Immature natural killer cell (primary cell): ENCODE results near the gene FXYD6. TPM values are rescaled to one million over a fixed set of nuclear protein-coding genes. Genes with fewer than 3 reads are reported as not detected.

Source experiments
- DNase-seq, 3 donors: peaks; one replicate each; pipeline ENCODE4 v3.0.0; 2022; ENCODE audit warnings: mixed read lengths in 1 of 3
- H3K27ac Mint-ChIP-seq, 6 donors: one replicate each; pipeline ENCODE4 v1.8.0; 2020; ENCODE audit warnings: mixed read lengths in 6 of 6, mild to moderate bottlenecking in 5 of 6, inconsistent platforms in 4 of 6, moderate library complexity in 3 of 6
- H3K27me3 Mint-ChIP-seq, 3 donors: one replicate each; pipeline ENCODE4 v1.8.0; 2020 to 2021; ENCODE audit warnings: low read depth in 3 of 3, mild to moderate bottlenecking in 3 of 3, mixed read lengths in 3 of 3, moderate library complexity in 3 of 3, inconsistent platforms in 1 of 3
- H3K36me3 Mint-ChIP-seq, 3 donors: one replicate each; pipeline ENCODE4 v1.8.0; 2020; ENCODE audit warnings: mixed read lengths in 3 of 3, inconsistent platforms in 2 of 3, mild to moderate bottlenecking in 2 of 3
- H3K4me1 Mint-ChIP-seq, 2 donors: one replicate each; pipeline ENCODE4 v1.8.0; 2020; ENCODE audit warnings: inconsistent platforms in 2 of 2, mild to moderate bottlenecking in 2 of 2, mixed read lengths in 2 of 2, moderate library complexity in 1 of 2
- H3K4me3 Mint-ChIP-seq, 5 donors: one replicate each; pipeline ENCODE4 v1.8.0; 2020; ENCODE audit warnings: mild to moderate bottlenecking in 5 of 5, mixed read lengths in 5 of 5, inconsistent platforms in 3 of 5, moderate library complexity in 3 of 5
- H3K9me3 Mint-ChIP-seq, 6 donors: one replicate each; pipeline ENCODE4 v1.8.0; 2020; ENCODE audit warnings: mild to moderate bottlenecking in 6 of 6, mixed read lengths in 6 of 6, inconsistent platforms in 4 of 6, moderate library complexity in 3 of 6
- polyA plus RNA-seq, 3 donors: library from polyadenylated mRNA; unstranded; fragments of 300-500 nt; fragmentation: Illumina TruSeq; gene quantifications; one replicate each; pipeline ENCODE4 v1.2.3, GENCODE V29; 2021

The FXYD6 gene
- polyA plus RNA-seq, 3 donors from 2014 or later, result not detected

- Mint-ChIP-seq H3K4me1 (no peaks in the 10 kb centered on the region), H3K36me3 (no peaks in the 10 kb centered on the region), H3K27me3 (peaks cover 6 to 11% (median 9%) of the 10 kb centered on the region in 3 donors), H3K9me3 (no peaks in the 10 kb centered on the region), H3K27ac (no peak overlapping the region), H3K4me3 (no peak overlapping the region)
- DNase-seq, result peak; percentile 61 to 63 (median 62)
Measured at GRCh38 chr11:117807482-117808327, 68.8 kb downstream of the FXYD6 start.

DNA sequence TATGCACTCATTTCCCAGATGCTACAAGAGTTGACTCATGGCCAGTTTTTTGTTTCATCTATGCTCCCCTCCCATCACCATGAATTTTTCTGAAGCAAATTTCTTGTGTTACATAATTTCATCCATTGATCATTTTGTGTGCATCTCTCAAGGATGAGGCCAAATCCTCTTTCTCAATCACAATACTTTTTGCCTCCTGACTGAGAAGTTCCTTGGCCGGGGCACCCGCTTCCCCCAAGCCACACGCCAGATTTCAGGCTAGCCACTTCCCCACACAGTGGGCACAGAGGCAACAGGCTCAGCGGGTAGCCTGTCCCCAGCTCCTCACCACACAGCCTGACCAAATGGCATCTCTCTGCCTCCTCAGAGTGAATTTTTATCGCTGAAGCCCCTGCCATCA, 69.6 kb downstream of the FXYD6 start:
- peaks cover 6 to 13% (median 9%) of the 10 kb centered on the region in 3 donors for H3K27me3 Mint-ChIP-seq
- no peak overlapping the region for H3K4me3 Mint-ChIP-seq
- DNase-seq, result no peak
- H3K36me3 Mint-ChIP-seq, result no peaks in the 10 kb centered on the region
- H3K9me3 Mint-ChIP-seq, result no peaks in the 10 kb centered on the region
- H3K4me1 Mint-ChIP-seq, result no peaks in the 10 kb centered on the region
- no peak overlapping the region for H3K27ac Mint-ChIP-seq

DNA sequence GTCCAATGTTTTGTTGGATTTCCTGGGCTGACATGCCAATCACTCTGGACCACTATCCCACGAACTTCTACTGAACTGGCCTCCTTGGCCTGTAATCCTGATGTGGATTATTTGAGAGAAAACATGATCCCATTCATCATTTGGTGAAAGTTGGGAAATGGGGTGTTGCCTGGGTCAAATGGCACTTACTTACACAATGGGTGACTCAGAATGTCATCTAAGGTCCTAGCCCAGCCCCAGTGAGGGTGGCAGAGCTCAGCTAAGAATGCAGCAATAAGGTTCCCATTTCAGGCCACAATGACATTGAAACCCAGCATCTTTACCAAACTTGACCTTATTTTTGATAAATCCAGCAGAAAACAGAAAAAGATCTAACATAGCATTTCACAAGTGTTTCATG, 71.4 kb downstream of the FXYD6 start:
- Mint-ChIP-seq H3K36me3 (no peaks in the 10 kb centered on the region), H3K4me3 (no peak overlapping the region), H3K27ac (no peak overlapping the region), H3K27me3 (peaks cover 2 to 9% (median 5%) of the 10 kb centered on the region in 3 donors), H3K9me3 (no peaks in the 10 kb centered on the region), H3K4me1 (no peaks in the 10 kb centered on the region)
- no peak for DNase-seq

GRCh38 chr11:117803896-117804295, 72.6 kb downstream of the FXYD6 start:
- H3K27ac Mint-ChIP-seq, result no peak overlapping the region

DNA sequence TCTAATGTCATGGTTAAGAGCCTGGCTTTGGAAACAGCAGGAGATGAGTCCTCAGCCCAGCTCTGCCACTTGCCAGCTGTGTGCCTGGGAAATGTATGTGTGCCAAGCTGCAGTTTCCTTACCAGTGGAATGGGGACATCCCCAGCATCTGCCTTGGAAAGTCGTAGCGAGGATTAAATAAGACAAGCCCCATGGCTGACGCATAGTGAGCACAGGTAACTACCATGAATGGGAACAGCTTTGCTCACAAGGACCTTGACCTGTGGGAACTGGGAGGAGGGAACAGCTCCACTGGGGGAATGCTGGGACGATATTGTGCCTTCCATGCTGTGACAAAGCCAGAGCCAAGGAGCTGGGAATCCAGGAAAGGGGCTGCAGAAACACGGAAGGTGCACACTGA, 76.8 kb downstream of the FXYD6 start:
- H3K27me3 Mint-ChIP-seq, result peaks cover 8 to 16% (median 8%) of the 10 kb centered on the region in 3 donors
- DNase-seq, result no peak
- H3K9me3 Mint-ChIP-seq, result no peaks in the 10 kb centered on the region
- H3K4me1 Mint-ChIP-seq, result peaks cover 0 to 6% of the 10 kb centered on the region in 2 donors
- H3K27ac Mint-ChIP-seq, result no peak overlapping the region
- H3K36me3 Mint-ChIP-seq, result no peaks in the 10 kb centered on the region
- no peak overlapping the region for H3K4me3 Mint-ChIP-seq

More at GRCh38 chr11:117803896-117804295, 72.6 kb downstream of the FXYD6 start:
- DNase-seq, result no peak
- Mint-ChIP-seq H3K4me3 (no peak overlapping the region), H3K36me3 (no peaks in the 10 kb centered on the region), H3K4me1 (no peaks in the 10 kb centered on the region), H3K9me3 (no peaks in the 10 kb centered on the region), H3K27me3 (peaks cover 4 to 10% (median 5%) of the 10 kb centered on the region in 3 donors)

DNA sequence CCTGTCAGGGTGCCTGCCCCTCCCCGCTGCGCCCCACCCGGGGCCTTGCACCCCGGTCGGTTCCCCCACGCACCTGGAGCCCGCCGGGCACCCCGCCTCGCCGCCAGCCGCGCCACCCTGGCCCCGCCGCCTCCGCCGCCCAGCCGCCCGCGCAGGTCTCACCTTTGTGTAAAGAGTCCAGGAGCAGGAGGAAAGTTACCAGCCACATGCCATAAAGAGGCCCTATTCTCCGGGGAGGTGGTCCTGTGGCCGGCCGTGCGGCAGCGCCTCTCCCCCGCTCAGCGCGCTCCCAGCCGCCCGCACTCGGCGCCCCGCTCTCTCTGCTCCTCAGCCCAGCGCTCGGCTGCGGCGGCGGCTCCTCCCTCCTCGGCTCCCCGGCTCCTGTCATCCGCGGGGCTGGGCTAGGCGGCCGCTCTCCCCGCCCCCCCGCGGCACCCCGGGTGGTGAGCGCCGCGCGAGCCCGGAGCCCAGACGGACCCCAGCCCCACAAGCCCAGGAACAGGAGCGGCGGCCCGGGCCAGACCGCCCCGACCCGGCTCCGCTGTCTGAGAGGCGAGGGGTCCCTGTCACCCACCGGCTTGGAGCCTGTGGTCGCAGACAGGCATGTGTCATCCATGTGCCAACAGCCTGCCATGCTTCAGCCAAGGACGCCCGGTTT, 79.5 kb downstream of the FXYD6 start, which contains the start of gene DSCAML1:
Gene DSCAML1, minus strand, starts transcription at position 345 of the 658 bp plus-strand sequence. Its CDS starts 137 bp downstream, at position 208.
- no peaks in the 10 kb centered on the region for H3K9me3 Mint-ChIP-seq
- no peaks in the 10 kb centered on the region for H3K36me3 Mint-ChIP-seq
- H3K4me1 Mint-ChIP-seq, result peaks cover 0 to 6% of the 10 kb centered on the region in 2 donors
- H3K27ac Mint-ChIP-seq, result no peak within 1 kb of the TSS
- peaks cover 8 to 26% (median 9%) of the 10 kb centered on the region in 3 donors for H3K27me3 Mint-ChIP-seq
- no peak for DNase-seq
- H3K4me3 Mint-ChIP-seq, result peak within 1 kb of the TSS in 4 of 5 donors; percentile 1 to 56 (median 28)

DNA sequence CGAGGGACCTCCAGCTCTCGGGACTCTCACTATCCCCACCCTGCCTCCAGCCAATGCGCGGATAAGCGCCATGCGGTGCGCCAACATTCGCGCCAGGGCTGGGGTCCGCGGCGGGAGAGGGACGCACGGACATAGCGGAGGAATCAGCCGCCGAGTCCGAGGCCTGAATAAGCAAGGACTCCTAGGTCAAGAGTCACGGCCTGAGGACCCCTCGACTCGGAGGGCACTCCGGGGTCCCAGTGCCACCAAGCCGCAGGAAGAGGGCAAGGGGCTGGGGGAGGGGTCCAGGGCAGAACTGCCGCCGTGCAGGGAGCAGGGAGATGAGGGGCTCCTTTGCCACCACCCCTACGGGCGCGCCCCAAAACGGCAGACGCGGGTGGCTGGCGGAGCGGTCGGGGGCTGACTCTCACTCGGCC, 80.0 kb downstream of the FXYD6 start:
- DNase-seq, result no peak
- H3K36me3 Mint-ChIP-seq, result no peaks in the 10 kb centered on the region
- peaks cover 8 to 29% (median 9%) of the 10 kb centered on the region in 3 donors for H3K27me3 Mint-ChIP-seq
- no peak overlapping the region for H3K4me3 Mint-ChIP-seq
- no peak overlapping the region for H3K27ac Mint-ChIP-seq
- H3K9me3 Mint-ChIP-seq, result no peaks in the 10 kb centered on the region
- peaks cover 0 to 6% of the 10 kb centered on the region in 2 donors for H3K4me1 Mint-ChIP-seq

DNA sequence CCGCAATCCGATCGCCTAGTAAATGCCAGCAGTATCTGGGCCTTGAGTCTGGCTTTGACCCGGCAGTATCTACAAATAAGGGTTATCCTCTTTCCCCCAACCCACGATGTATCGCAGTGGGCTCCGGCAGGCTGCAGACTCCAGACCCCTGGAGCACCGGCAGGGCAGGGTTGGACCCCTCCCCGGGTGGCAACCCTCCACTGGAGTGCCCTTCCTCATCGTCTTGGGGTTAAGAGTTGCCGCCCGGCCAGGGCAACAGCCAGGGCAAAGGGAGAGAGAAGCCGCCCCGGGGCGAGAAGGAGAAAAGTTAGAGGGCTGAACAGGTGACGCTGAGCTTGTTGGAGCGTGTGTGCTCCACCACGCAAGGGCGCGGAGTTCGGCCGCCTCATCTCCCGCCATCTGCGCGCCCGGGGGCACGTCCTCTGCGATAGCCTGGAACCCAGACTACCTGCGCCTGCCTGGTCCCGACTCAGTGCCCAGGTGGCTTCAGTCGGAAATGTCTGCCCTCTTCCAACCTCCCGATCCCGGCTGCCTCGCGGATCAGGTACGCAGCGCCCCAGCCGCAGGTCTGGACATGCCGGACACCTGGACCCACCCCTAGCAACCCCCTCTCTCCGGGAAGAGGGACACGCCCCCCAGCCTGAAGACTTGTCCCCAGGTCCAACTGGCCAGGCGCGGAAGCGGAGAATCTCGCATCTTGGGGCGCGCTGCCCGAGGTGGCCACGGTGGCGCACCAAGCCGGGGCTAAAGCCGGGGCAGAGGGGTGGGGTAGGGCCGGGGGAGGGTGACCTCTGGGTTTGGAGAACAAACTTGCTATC, 80.6 kb downstream of the FXYD6 start:
- no peaks in the 10 kb centered on the region for H3K9me3 Mint-ChIP-seq
- no peak overlapping the region for H3K27ac Mint-ChIP-seq
- H3K27me3 Mint-ChIP-seq, result peaks cover 8 to 32% (median 9%) of the 10 kb centered on the region in 3 donors
- H3K4me3 Mint-ChIP-seq, result peak overlapping the region in 2 of 5 donors; percentile 18 to 56
- H3K36me3 Mint-ChIP-seq, result no peaks in the 10 kb centered on the region
- H3K4me1 Mint-ChIP-seq, result peaks cover 0 to 6% of the 10 kb centered on the region in 2 donors
- DNase-seq, result no peak

DNA sequence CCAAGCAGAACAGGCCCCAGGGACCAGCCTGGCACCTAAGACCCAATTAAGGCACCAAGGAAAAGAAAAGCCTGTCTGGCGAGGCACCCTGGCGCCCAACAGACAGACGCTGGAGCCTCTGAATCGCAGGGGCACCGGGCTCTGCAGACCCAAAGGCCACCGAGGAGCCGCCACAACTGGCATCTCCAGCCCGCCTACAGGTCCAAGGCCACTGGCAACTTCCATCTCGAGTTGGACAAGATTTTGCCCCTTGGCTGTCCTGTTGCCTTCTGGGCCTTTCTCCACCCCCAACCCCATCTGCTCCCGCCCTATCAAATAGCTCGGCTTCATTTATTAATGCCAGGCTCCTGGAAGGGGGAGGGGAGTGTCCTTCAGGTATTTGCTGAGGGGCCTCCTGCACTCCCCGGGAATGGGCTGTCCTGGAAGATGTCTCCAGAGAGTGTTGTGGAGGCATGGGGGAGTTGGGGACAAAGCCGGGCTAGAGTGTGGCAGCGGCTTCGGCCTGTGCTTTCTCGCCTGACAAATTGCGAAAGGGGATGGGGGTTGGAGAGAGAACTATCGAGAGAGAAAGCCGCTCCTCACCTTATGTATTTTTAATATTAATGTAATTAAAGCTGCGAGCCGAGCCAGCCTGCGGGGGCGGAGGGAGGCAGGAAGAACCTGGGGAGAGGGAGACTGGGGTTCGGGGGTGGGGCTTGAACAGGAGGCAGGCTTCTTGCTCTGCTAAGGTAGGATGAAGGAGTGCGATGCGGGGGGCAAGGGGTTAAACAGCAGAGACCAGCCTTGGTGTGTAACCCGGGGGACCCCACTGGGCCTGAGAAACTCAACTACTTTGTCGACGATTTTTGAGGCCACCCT, 81.5 kb downstream of the FXYD6 start:
- Mint-ChIP-seq H3K27ac (no peak overlapping the region), H3K36me3 (no peaks in the 10 kb centered on the region), H3K27me3 (peaks cover 8 to 32% (median 9%) of the 10 kb centered on the region in 3 donors), H3K4me3 (peak overlapping the region in 1 of 5 donors; percentile 17), H3K4me1 (peaks cover 0 to 6% of the 10 kb centered on the region in 2 donors), H3K9me3 (no peaks in the 10 kb centered on the region)
- no peak for DNase-seq

DNA sequence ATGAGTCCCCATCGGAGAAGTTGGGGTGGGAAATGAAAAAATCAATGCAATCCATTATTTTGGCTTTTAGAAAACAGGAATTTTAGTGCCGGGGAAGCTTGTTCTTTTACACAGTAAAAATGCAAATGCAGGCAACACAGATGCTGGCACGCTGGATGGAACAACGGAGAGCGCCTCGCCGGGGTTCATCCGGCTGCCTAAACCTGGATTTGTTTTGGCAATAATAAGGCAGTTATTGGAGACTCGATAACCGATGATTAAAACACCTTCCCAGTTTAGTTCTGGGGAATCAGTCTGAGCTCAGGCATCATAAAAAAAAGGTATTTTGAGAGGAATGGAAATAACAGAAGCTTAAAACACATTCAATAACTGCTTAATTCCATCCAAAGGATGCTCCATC, 82.3 kb downstream of the FXYD6 start:
- no peak overlapping the region for H3K4me3 Mint-ChIP-seq
- peaks cover 0 to 6% of the 10 kb centered on the region in 2 donors for H3K4me1 Mint-ChIP-seq
- H3K27me3 Mint-ChIP-seq, result peaks cover 6 to 29% (median 10%) of the 10 kb centered on the region in 3 donors
- no peaks in the 10 kb centered on the region for H3K36me3 Mint-ChIP-seq
- H3K27ac Mint-ChIP-seq, result no peak overlapping the region
- no peak for DNase-seq
- no peaks in the 10 kb centered on the region for H3K9me3 Mint-ChIP-seq

- H3K9me3 Mint-ChIP-seq, result no peaks in the 10 kb centered on the region
- peaks cover 0 to 6% of the 10 kb centered on the region in 2 donors for H3K4me1 Mint-ChIP-seq
Measured at GRCh38 chr11:117793583-117793982, 82.9 kb downstream of the FXYD6 start.

GRCh38 chr11:117792992-117793391, 83.5 kb downstream of the FXYD6 start:
- Mint-ChIP-seq H3K36me3 (no peaks in the 10 kb centered on the region), H3K27ac (no peak overlapping the region), H3K4me1 (peaks cover 0 to 6% of the 10 kb centered on the region in 2 donors), H3K27me3 (peaks cover 6 to 30% (median 10%) of the 10 kb centered on the region in 3 donors), H3K4me3 (no peak overlapping the region), H3K9me3 (no peaks in the 10 kb centered on the region)
- DNase-seq, result no peak

More at GRCh38 chr11:117793583-117793982, 82.9 kb downstream of the FXYD6 start:
- no peak for DNase-seq
- H3K27ac Mint-ChIP-seq, result no peak overlapping the region
- no peak overlapping the region for H3K4me3 Mint-ChIP-seq
- H3K27me3 Mint-ChIP-seq, result peaks cover 6 to 29% (median 8%) of the 10 kb centered on the region in 3 donors
- H3K36me3 Mint-ChIP-seq, result no peaks in the 10 kb centered on the region

DNA sequence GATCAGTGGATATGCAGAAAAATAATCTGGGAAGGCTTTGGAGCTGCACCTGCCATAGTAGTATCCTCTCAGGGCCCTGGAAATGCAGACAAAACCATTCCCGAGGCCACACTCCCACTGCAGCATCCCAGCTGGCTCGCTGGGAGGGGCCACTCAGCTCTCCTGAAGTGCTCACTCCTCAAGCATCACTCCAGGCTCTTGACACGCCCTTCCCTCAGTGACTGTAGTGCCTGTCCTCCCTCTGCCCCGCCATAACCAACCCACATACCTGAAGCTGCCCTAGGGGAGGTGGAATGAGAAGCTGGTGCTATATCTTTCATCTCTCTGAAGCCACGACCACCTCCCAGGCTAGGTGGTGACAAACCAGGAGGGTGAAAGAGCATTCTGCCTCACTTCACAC, 84.2 kb downstream of the FXYD6 start:
- Mint-ChIP-seq H3K27ac (no peak overlapping the region), H3K36me3 (no peaks in the 10 kb centered on the region)

More for the DNA sequence above, 84.2 kb downstream of the FXYD6 start:
- no peak for DNase-seq
- Mint-ChIP-seq H3K4me1 (peaks cover 0 to 3% of the 10 kb centered on the region in 2 donors), H3K9me3 (no peaks in the 10 kb centered on the region), H3K27me3 (peaks cover 2 to 27% (median 14%) of the 10 kb centered on the region in 3 donors), H3K4me3 (no peak overlapping the region)
